Activated CD4-positive, alpha-beta T cell treated with anti-CD3 and anti-CD28 coated beads, Interleukin-2, amount 10 ng/mL, durations not matched to agents 7 days and 5 days (primary cell): ENCODE data around the gene CEP112. TPM values are rescaled to one million over a fixed set of nuclear protein-coding genes. Genes with fewer than 3 reads are reported as not detected.
"Not testable (repeated sequence)": the region's sequence is repeated elsewhere in the genome, so short reads cannot be mapped to it uniquely, and the experiment has no call there.

Experiments used
- CTCF ChIA-PET: fragments of 350-600 bp; sonication (Branson Sonifier 250); formaldehyde crosslinking; loops from one replicate; lab custom pipeline; 2021; ENCODE audit warnings: antibody characterized with exemption; lab: Charles Lee
- POLR2A ChIA-PET: fragments of 350-600 bp; sonication (Branson Sonifier 250); formaldehyde crosslinking; loops from one replicate; lab custom pipeline; 2021; ENCODE audit warnings: antibody characterized with exemption; lab: Charles Lee
- DNase-seq: peaks from one replicate; pipeline ENCODE4 v3.0.0-alpha.2; 2020
- H3K27ac Mint-ChIP-seq: one replicate; pipeline ENCODE4 v1.8.0; 2021; ENCODE audit warnings: mild to moderate bottlenecking, moderate library complexity, mixed read lengths
- H3K27me3 Mint-ChIP-seq: one replicate; pipeline ENCODE4 v1.8.0; 2021; ENCODE audit warnings: mixed read lengths
- H3K36me3 Mint-ChIP-seq: one replicate; pipeline ENCODE4 v1.8.0; 2021; ENCODE audit warnings: low read depth, mixed read lengths
- H3K4me1 Mint-ChIP-seq: one replicate; pipeline ENCODE4 v1.8.0; 2021; ENCODE audit warnings: mixed read lengths
- H3K4me3 Mint-ChIP-seq: one replicate; pipeline ENCODE4 v1.8.0; 2021; ENCODE audit warnings: mild to moderate bottlenecking, moderate library complexity, mixed read lengths
- H3K9me3 Mint-ChIP-seq: one replicate; pipeline ENCODE4 v1.8.0; 2021; ENCODE audit warnings: mixed read lengths
- total RNA-seq, 2 experiments: library from RNA; stranded (reverse); gene quantifications; one replicate each; pipeline ENCODE4 v1.2.3, GENCODE V29; 2021

Gene CEP112
- total RNA-seq, 2 experiments from 2014 or later: 4.0 to 4.2 TPM

DNA sequence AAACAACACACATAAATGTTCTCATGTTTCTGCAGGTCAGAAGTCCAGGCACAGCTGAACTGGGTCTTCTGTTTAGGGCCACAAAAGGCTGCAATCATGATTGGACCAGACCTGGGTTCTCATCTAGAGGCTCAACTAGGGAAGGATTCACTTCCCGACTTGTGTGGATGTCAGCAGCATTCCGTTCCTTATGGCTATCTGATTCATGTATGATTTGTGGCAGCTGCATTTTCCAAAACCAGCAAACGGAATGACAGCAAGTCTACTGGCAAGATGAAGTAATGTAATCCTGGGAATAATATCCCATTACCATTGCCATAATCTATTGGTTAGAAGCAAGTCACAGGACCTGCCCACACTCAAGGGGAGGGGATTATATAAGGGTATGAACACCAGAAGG lies 22.1 kb downstream of the CEP112 start:
- no peaks in the 10 kb centered on the region for H3K4me1 Mint-ChIP-seq
- H3K27ac Mint-ChIP-seq: no peak overlapping the region
- H3K27me3 Mint-ChIP-seq: no peaks in the 10 kb centered on the region
- CTCF ChIA-PET: interaction anchor here (1.4 kb wide), 1 partner anchor 25 kb away, joined by 3 read pairs; no protein-coding TSS in a partner anchor
- H3K4me3 Mint-ChIP-seq: no peak overlapping the region
- POLR2A ChIA-PET: no interaction called here
- no peaks in the 10 kb centered on the region for H3K9me3 Mint-ChIP-seq
- H3K36me3 Mint-ChIP-seq: no peaks in the 10 kb centered on the region
- DNase-seq: no peak

DNA sequence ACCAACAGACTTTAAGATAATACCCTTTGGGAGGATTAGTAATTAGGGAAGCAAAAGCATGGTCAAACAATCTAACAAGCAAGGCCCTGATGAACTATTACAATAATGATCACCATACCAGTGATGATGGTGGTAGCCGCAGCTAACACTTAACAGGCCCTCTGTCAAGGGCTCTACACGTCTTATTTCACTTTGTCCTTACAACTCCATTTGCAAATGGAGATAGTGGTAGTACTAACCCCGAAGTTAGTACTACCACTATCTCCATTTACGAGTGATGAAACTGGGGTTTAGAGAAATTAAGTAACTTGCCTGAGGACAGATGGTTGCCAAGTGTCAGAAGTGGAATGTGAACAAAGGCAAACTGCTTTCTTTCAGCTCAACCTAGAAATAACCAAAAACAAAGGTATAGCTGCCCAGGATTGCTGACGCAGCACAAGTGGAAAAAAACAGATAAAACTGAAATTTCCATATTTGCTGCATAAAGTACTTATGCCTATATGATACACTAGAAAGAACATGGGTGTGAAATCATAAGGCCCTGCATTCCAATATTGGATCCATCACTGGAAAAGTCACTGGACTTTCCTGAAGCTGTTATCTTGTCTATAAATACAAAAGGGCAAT lies 24.6 kb downstream of the CEP112 start:
- H3K27me3 Mint-ChIP-seq: no peaks in the 10 kb centered on the region
- H3K36me3 Mint-ChIP-seq: no peaks in the 10 kb centered on the region
- no peaks in the 10 kb centered on the region for H3K9me3 Mint-ChIP-seq
- no peak overlapping the region for H3K4me3 Mint-ChIP-seq
- DNase-seq: no peak
- ChIA-PET POLR2A (no interaction called here), CTCF (interaction anchor here (0.6 to 1.2 kb wide), 2 partner anchors 732 to 736 kb away, joined by 3 read pairs; no protein-coding TSS in a partner anchor)
- no peaks in the 10 kb centered on the region for H3K4me1 Mint-ChIP-seq
- H3K27ac Mint-ChIP-seq: no peak overlapping the region

DNA sequence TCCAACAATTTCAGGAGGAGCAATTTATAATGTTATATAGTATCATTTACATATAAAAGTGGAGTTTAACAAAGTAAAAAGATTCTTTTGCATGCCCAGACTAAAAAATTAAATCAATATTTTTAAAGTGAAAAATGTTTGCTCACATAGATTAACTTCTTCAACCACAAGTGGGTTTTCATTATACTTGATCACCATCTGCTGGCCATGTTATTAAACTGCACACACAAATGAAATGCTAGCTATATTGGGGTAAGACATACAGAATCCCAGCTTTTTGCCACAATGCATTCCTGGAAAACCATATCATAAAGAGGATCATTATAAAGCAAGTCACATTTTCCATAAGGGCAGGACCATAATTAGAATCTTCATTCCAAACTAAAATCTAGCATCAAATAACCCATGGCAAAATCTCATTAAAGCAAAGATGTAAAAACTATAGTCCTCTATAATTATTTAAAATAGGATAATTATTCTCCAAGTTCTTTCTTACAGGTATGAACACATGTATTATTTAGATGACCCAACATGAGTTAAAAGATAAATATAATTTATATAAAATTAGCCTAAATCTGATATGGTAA lies 26.3 kb downstream of the CEP112 start:
- Mint-ChIP-seq H3K4me3 (no peak overlapping the region), H3K27me3 (no peaks in the 10 kb centered on the region), H3K9me3 (no peaks in the 10 kb centered on the region), H3K27ac (no peak overlapping the region), H3K4me1 (no peaks in the 10 kb centered on the region), H3K36me3 (peaks cover 2% of the 10 kb centered on the region)
- peak; percentile 44 for DNase-seq
- ChIA-PET POLR2A (no interaction called here), CTCF (interaction anchor here (0.9 to 1.7 kb wide), 3 partner anchors 19 to 937 kb away, joined by 3 to 6 read pairs (median 5); no protein-coding TSS in a partner anchor)

DNA sequence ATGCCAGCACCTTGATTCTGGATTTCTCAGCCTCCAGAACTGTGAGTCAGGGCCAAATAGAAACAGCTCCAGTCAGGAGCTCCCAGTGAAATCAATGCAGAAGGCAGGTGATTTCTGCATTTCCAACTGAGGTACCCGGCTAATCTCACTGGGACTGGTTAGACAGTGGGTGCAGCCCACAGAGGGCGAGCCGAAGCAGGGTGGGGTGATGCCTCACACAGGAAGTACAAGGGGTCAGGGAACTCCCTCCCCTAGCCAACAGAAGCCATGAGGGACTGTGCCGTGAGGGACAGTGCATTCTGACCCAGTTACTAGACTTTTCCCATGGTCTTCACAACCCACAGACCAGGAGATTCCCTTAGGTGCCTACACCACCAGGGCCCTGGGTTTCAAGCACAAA lies 36.9 kb downstream of the CEP112 start:
- H3K4me3 Mint-ChIP-seq, DNase-seq, POLR2A ChIA-PET, H3K4me1 Mint-ChIP-seq, H3K36me3 Mint-ChIP-seq, H3K27ac Mint-ChIP-seq, H3K27me3 Mint-ChIP-seq: not testable (repeated sequence)
- CTCF ChIA-PET: interaction anchor here (0.7 kb wide), 1 partner anchor 34 kb away, joined by 3 read pairs; no protein-coding TSS in a partner anchor
- peaks cover 15% of the 10 kb centered on the region for H3K9me3 Mint-ChIP-seq

DNA sequence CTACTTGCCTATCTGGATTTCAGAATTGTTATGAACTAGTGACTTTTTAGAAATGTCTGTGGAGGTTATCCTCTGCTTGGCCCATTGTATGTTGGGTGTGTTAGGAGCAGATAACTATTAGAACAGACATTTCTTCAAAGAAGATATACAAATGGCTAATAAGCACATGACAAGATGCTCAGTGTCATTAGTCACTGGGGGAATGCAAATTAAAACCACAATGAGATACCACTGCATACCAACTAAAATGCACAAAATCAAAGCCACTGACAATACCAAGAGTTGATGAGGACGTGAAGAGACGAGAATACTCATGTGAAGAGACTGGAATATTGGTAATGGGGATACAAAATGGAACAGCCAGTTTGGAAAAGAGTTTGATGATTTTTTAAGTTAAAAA lies 39.2 kb downstream of the CEP112 start:
- no peaks in the 10 kb centered on the region for H3K27me3 Mint-ChIP-seq
- H3K4me1 Mint-ChIP-seq: peaks cover 10% of the 10 kb centered on the region
- ChIA-PET CTCF (no interaction called here), POLR2A (no interaction called here)
- no peak overlapping the region for H3K4me3 Mint-ChIP-seq
- no peaks in the 10 kb centered on the region for H3K36me3 Mint-ChIP-seq
- peaks cover 5% of the 10 kb centered on the region for H3K9me3 Mint-ChIP-seq
- H3K27ac Mint-ChIP-seq: no peak overlapping the region
- DNase-seq: no peak

DNA sequence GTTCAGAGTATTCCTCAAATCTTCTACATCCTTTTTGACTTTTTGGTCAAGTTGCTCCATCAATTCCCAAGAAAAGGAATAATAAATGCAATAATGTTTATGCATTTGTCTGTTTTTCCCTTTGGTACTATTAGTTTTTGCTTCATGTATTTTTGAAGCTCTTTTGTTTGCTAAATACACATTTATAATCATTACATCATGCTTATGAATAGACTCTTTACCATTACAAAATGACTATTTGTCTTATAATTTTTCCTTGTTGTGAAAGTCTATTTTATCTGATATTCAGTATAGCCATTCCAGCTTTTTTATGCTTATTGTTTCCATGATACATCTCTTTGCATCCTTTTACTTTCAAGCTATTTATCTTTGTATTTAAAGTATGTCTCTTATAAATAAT lies 41.2 kb downstream of the CEP112 start:
- no peak overlapping the region for H3K4me3 Mint-ChIP-seq
- H3K36me3 Mint-ChIP-seq: no peaks in the 10 kb centered on the region
- POLR2A ChIA-PET: no interaction called here
- DNase-seq: no peak
- CTCF ChIA-PET: interaction anchor here (0.7 kb wide), 1 partner anchor 9 kb away, joined by 3 read pairs; no protein-coding TSS in a partner anchor
- H3K4me1 Mint-ChIP-seq: peaks cover 10% of the 10 kb centered on the region
- H3K9me3 Mint-ChIP-seq: peaks cover 5% of the 10 kb centered on the region
- H3K27ac Mint-ChIP-seq: no peak overlapping the region
- no peaks in the 10 kb centered on the region for H3K27me3 Mint-ChIP-seq

DNA sequence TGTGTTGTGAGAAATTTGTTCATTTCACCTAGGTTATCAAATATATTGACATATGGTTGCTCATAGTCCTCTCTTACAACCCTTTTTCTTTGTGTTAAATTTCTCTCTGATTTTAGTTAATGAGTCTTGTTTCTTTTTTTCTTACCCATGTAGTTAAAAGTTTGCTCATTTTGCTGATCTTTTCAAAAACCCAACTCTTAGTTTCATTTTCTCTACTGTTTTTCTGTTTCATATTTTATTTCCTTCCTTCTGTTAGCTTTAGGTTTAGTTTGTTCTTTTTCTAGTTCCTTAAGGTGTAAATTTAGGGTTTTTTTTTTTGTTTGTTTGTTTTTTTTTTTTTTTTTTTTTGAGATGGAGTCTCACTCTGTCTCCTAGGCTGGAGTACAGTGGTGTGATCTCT lies 42.4 kb downstream of the CEP112 start:
- ChIA-PET CTCF (interaction anchor here (0.6 to 0.7 kb wide), 2 partner anchors 538 to 883 kb away, joined by 3 to 6 read pairs; no protein-coding TSS in a partner anchor), POLR2A (no interaction called here)
- Mint-ChIP-seq H3K27me3 (no peaks in the 10 kb centered on the region), H3K4me3 (no peak overlapping the region), H3K27ac (no peak overlapping the region), H3K4me1 (peaks cover 10% of the 10 kb centered on the region), H3K36me3 (no peaks in the 10 kb centered on the region), H3K9me3 (peaks cover 5% of the 10 kb centered on the region)
- DNase-seq: no peak

DNA sequence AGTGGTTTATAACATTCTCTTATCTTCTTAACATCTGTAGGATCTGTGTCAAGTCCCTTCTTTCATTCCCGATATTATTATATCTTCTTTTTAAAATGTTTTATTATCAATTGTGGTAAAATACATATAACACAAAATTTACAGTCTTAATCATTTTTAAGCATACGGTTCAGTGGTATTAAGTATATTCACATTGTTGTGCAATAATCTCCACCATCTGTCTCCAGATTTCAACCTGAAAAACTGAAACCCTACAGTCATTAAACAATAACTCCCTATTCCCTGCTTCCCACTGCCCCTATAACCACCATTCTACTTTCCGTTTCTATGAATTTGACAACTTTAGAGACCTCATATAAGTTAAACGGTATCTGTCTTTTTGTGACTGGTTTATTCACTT lies 45.5 kb downstream of the CEP112 start:
- no peak overlapping the region for H3K27ac Mint-ChIP-seq
- ChIA-PET POLR2A (interaction anchor here (0.7 kb wide), 1 partner anchor 45 kb away, joined by 3 read pairs; no protein-coding TSS in a partner anchor), CTCF (no interaction called here)
- no peak overlapping the region for H3K4me3 Mint-ChIP-seq
- H3K9me3 Mint-ChIP-seq: no peaks in the 10 kb centered on the region
- peaks cover 8% of the 10 kb centered on the region for H3K27me3 Mint-ChIP-seq
- DNase-seq: no peak
- H3K36me3 Mint-ChIP-seq: no peaks in the 10 kb centered on the region
- H3K4me1 Mint-ChIP-seq: peaks cover 10% of the 10 kb centered on the region

DNA sequence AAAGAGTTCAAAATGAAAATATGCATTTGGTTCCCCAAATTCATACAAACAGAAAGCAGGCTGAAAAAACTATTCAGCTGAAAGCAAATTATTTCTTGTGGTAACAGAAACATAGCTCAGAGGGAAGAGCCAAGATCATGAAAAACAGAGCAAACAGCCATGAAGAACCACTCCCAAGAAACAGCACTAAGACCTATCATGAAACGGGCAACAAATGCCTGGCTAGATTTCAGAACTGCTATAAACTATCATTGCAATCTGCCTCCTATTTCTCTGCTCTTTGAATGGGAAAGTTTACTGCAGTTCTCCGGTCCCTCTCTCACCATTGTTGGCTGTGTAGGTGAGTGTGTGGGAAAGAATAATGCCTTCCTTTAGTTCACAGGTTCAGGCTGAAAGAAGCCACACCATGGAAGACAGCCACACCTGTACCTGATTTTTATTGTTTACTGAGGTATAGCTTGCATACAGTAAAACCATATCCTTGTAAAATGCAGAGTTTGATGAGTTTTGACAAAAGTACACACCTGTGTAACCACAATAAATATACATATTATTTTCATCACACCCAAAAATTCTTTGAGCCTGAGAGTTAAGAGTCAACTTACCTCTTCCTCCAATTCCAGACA lies 48.2 kb downstream of the CEP112 start:
- H3K4me3 Mint-ChIP-seq: no peak overlapping the region
- POLR2A ChIA-PET: no interaction called here
- CTCF ChIA-PET: interaction anchor here (0.9 kb wide), 1 partner anchor 16 kb away, joined by 3 read pairs; no protein-coding TSS in a partner anchor
- peaks cover 17% of the 10 kb centered on the region for H3K27me3 Mint-ChIP-seq
- no peak overlapping the region for H3K27ac Mint-ChIP-seq
- H3K36me3 Mint-ChIP-seq: no peaks in the 10 kb centered on the region
- H3K9me3 Mint-ChIP-seq: peaks cover 2% of the 10 kb centered on the region
- peaks cover 3% of the 10 kb centered on the region for H3K4me1 Mint-ChIP-seq
- no peak for DNase-seq

DNA sequence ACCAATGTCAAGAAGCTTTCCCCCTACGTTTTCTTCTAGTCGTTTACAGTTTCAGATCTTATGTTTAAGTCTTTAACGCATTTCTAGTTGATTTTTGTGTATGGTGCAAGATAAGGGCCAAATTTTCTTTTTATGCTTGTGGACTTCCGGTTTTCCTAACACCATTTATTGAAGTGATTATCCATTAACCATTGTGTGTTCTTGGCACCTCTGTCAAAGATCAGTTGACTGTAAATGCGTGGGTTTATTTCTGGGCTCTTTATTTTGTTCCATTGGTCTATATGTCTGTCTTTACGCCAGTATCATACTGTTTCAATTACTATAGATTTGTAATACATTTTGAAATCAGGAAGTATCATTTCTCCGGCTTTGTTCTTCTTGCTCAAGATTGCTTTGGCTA lies 49.5 kb downstream of the CEP112 start:
- DNase-seq: no peak
- POLR2A ChIA-PET: no interaction called here
- Mint-ChIP-seq H3K4me1 (peaks cover 3% of the 10 kb centered on the region), H3K27me3 (peaks cover 18% of the 10 kb centered on the region), H3K9me3 (peaks cover 4% of the 10 kb centered on the region), H3K4me3 (no peak overlapping the region), H3K36me3 (no peaks in the 10 kb centered on the region), H3K27ac (no peak overlapping the region)
- CTCF ChIA-PET: interaction anchor here (1.4 kb wide), 1 partner anchor 8 kb away, joined by 3 read pairs; no protein-coding TSS in a partner anchor

DNA sequence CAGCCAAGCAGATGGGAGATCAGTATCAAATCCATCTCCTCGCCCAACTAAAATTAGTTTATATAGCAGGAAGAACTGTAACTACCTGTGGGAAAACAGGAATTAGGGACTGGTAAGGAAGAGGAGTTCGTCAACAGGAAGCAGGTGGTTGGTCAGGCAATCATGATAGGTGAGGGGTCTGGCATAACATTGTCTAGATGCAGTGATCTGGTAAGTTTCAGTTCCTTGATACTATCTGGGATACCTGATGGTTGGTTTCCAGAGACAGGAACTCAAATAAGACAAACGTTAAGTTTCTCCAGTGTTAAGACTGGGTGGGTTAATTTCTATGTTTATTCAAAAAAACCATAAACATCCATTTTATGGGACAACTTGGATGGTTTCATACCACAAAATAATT lies 53.8 kb downstream of the CEP112 start:
- Mint-ChIP-seq H3K9me3 (peaks cover 6% of the 10 kb centered on the region), H3K36me3 (no peaks in the 10 kb centered on the region), H3K27ac (no peak overlapping the region), H3K4me1 (peaks cover 7% of the 10 kb centered on the region), H3K4me3 (no peak overlapping the region), H3K27me3 (peaks cover 24% of the 10 kb centered on the region)
- CTCF ChIA-PET: no interaction called here
- POLR2A ChIA-PET: no interaction called here
- DNase-seq: no peak

DNA sequence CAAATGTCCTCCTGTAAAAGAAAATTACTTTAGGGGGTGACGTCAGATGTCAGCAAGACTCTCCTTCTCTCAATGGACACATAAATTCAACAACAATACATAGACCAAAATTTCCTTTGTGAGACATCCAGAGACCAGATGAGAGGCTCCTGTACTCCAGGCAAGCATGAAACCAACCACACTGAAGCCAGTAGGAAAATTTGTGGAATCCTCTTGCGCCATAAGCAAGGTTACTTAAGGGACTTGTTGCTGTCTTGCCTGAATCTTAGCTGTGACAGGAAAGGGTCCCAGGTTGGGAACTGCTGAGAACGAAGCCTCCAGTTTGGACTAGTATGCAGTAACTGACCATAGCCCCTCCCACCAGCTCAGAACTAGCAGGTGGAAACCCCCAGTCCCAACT lies 56.0 kb downstream of the CEP112 start:
- DNase-seq: no peak
- Mint-ChIP-seq H3K27ac (no peak overlapping the region), H3K27me3 (peaks cover 15% of the 10 kb centered on the region), H3K9me3 (peaks cover 6% of the 10 kb centered on the region), H3K4me3 (no peak overlapping the region), H3K4me1 (peaks cover 7% of the 10 kb centered on the region), H3K36me3 (no peaks in the 10 kb centered on the region)
- CTCF ChIA-PET: interaction anchor here (0.5 to 0.6 kb wide), 2 partner anchors 11 to 73 kb away, joined by 4 read pairs; no protein-coding TSS in a partner anchor
- POLR2A ChIA-PET: no interaction called here

DNA sequence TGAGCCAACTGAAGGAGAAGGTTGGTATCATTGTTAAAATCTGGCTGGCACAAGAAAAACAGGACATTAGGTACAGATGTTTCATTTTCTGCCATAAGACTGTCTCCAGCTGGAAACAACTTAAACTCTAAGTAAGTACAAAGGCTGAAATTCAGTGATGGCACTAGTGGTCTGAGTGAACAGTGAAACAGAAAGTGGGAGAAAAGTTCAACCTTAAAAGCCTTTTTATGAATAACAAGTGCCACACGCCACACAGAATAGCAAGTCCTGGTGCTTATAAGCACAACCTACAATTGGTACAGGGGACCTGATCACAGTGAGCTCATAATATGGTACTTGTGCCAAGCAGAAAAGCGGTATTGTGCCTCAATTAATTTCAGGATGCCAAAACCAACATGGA lies 56.7 kb downstream of the CEP112 start:
- Mint-ChIP-seq H3K9me3 (peaks cover 6% of the 10 kb centered on the region), H3K4me3 (no peak overlapping the region), H3K27me3 (peaks cover 14% of the 10 kb centered on the region), H3K4me1 (peaks cover 7% of the 10 kb centered on the region), H3K27ac (no peak overlapping the region), H3K36me3 (no peaks in the 10 kb centered on the region)
- ChIA-PET POLR2A (no interaction called here), CTCF (interaction anchor here (0.5 kb wide), 1 partner anchor 11 kb away, joined by 4 read pairs; no protein-coding TSS in a partner anchor)
- DNase-seq: no peak
